Measurements from ENCODE around the gene SPINT2.
"Not testable (repeated sequence)": the region's sequence is repeated elsewhere in the genome, so short reads cannot be mapped to it uniquely, and the experiment has no call there.

Gene SPINT2, protein sequence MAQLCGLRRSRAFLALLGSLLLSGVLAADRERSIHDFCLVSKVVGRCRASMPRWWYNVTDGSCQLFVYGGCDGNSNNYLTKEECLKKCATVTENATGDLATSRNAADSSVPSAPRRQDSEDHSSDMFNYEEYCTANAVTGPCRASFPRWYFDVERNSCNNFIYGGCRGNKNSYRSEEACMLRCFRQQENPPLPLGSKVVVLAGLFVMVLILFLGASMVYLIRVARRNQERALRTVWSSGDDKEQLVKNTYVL

DNA sequence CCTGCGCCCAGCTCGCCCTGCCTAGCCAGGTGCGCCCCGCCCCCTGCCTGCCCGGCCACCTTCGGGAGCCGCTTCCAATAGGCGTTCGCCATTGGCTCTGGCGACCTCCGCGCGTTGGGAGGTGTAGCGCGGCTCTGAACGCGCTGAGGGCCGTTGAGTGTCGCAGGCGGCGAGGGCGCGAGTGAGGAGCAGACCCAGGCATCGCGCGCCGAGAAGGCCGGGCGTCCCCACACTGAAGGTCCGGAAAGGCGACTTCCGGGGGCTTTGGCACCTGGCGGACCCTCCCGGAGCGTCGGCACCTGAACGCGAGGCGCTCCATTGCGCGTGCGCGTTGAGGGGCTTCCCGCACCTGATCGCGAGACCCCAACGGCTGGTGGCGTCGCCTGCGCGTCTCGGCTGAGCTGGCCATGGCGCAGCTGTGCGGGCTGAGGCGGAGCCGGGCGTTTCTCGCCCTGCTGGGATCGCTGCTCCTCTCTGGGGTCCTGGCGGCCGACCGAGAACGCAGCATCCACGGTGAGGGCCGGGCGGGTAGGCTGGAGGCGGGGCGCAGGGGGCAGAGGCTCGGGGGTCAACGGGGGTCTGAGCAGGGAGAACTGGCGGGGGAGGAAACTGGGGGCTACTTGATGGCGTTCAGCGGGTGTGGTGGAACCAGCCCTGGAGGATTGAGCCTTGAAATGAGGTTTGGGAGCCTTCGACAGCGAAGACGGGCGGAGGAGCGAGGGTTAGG lies at the start of gene SPINT2:
SPINT2 (plus strand) TSS at position 88 of the 727 bp plus-strand sequence; CDS start at position 408, 320 bp downstream.
- peak in 1 of 3 experiments; percentile 35 for DNase-seq (ENCODE audit: low read depth in 3 of 3)

DNA sequence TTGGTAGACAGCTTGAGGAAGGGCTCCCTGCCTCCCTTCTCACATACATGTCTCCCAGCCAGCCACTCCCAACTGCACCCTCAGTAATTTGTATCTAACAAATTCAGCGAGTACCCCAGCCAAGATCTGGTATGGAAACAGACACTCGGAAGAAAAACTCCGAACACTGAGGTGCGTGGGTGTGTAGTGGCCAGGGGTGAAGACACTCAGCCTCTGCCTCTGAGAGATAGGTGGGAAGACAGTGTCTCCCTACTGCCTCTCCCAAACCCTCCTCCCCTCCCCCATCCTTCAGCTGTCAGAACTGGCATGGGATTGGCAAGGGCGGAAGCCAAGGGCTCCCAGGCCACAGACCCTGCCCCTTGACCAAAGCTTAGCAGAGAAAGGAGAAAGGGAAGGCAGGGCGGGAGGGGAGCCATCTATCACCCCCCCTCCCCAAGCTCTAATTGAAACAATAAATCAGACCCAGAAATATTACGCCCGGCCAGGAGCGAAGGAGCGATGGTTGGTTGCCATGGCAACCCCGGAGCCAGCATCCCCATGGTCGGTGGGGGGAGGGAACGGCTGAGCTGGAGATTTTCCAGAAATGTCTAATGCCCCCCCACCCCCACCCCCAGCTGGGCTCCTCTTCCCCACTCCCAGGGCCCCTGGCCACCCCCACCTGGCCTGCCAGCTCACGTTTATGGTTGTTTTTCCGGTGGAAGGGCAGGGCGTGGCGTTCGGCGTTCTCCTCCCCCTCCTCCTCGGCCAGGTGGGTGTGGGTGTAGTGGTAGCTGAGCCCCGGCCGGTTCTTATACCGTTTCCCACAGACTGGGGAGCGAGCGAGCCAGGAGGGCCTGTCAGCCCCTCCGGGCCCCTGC lies 47.4 kb upstream of the SPINT2 start:
- DNase-seq (ENCODE audit: low read depth in 3 of 3), result no peak

DNA sequence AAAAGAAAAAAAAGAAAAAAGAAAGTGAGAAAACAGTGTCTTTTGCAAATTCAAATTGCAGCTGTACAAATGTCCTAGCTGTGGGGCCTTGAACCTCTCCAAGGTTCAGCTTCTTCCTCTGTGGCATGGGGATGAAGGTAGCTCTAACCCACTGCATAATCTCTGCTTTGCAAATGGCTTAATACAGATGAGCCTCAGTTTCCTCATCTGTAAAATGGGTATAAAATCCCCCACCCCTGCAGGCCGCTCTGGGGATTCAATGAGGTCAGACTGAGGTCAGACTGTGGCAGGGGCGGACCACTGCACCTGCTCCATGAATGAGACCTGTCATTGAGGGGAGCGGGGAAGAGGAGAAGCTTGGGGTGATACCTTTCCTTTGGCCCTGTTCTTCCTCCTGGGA lies 46.2 kb upstream of the SPINT2 start:
- DNase-seq (ENCODE audit: low read depth in 3 of 3), result no peak

DNA sequence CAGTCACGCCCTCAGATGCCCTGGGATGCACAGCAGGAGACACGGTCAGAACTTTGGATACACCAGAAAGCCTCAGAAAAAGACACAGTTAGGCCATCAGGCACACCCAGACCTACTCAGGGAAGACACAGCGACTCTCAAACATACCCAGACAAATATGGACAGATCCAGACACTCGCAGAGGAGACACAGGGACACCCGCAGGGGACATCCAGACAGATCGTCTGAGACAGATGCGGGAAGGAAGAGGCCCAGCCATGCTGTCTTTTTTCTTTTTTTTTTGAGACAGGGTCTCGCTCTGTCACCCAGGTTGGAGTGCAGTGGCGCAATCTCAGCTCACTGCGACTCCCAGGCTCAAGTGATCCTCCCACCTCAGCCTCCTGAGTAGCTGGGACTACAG lies 45.2 kb upstream of the SPINT2 start:
- DNase-seq (ENCODE audit: low read depth in 3 of 3), result no peak

DNA sequence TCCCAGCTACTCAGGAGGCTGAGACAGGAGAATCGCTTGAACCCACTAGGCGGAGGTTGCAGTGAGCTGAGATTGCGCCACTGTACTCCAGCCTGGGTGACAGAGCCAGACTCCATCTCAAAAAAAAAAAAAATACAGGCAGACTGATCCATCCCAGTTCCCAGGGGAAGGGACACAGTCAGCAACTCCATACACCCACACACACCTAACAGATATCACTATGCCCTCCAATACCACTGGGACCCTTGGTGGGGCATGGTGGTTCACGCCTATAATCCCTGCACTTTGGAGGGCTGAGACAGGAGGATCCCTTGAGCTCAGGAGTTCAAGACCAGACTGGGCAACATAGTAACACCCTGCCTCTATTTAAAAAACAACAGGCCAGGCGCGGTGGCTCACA lies 43.0 kb upstream of the SPINT2 start:
- no peak for DNase-seq (ENCODE audit: low read depth in 3 of 3)

DNA sequence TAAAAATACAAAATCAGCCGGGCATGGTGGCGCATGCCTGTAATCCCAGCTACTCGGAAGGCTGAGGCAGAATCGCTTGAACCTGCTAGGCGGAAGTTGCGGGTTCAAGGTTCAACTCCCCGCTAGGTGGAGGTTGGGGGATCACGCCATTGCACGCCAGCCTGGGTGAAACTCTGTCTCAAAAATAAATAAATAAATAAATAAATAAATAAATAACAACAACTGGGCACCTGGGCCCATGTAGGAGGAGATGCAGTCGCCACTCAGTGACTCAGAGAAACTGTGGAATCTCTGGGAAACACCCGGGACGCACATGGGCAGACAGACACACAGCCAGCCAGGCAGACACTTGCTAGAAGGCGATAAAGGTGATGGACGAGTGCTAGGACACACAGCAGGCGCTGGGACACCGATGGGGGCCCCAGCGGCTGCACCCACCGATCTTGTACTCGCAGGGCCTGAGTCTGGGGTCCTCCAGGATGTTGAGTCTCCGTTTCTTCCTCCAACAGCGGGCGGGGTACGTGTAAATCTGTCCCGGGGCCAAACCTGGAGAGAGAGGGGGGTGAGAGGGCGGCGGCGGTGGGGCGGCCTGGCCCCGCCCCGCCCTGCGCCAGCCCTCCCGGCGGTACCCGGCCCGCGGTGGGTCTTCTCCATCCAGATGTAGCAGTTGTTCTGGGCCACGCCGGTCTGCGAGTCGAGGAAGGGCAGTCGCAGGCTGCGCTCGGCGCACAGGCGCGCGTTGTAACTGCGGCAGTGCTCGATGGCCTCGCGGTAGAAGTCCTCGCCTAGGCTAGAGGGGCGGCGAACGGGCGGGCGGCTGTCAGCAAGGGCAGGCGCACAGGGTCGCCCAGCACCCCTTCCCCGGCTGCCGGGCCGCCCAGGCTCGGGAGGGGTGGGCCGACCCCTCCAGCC lies 42.2 kb upstream of the SPINT2 start:
- DNase-seq (ENCODE audit: low read depth in 3 of 3), result no peak

DNA sequence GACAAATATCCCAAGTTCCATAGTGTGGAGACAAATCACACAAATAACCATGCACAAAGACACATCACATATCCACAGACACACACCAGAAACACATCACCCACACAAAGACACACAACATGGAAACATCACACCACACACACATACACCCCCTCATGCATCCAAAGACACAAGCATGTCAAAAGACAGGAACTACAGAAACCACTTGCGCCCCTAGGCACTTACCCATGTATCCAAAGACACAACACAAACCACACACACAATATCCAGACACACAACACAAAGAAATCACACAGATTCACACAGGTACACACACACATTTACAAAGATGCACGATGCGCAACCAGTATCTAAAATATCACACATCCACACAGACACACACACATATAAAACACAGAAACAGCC lies 41.3 kb upstream of the SPINT2 start:
- DNase-seq (ENCODE audit: low read depth in 3 of 3), result no peak

DNA sequence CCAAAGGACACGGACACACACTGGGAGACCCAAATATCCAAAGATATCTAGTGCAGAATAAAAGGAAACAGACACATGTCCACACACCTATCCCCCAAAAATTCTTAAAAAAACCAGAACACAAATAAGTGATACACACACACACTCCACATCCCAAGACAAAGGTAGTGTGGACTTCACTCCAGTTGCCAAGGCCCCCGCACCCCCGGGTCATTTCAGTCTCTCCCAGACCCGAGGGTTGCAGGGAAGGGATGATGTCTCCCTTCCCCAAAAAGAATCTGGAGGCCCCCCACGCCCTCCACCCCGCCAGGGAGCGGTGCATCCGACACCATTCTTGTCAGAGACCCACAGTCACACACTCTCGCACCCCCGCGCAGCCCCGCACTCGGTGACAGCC lies 40.8 kb upstream of the SPINT2 start:
- DNase-seq (ENCODE audit: low read depth in 3 of 3), result no peak

DNA sequence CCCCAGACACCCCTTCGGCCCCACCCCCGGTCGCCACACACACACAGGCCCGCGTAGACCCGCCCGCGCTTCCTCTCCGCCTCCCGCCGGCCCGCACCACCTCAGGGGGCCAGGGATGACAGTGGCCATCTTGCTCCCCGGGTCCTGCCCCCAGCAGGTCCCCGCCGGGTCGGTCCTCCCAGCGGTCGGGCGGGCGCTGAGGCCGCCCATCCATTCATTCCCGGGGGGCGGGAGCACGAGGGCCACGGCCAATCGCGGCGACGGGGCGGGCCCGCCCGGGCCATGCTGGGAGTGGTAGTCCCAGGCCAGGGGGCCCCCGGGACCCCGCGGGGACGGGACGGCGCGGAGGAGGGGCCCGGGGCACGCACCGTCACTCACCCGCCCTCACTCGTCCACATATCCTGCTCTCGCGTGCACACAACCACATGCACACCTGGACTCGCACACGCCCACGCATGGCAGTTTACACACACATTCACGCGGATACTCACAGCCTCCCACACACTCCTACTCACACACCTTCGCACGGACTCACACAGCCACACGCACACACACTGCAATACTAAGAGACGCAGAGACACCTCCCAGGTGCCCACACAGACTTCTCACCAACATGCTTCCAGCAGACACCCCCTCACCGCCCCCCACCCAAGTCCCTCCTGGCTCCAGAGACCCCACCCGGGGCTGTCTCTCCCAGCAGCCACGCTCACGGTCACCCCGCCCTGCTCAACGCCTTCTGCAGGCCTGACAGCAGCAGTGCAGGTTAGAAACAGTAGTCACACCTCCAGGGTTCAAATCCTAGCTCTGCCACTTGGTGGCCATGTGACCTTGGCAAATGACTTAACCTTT lies 40.1 kb upstream of the SPINT2 start, which contains the start of gene DPF1:
DPF1 (minus strand) TSS at position 209 of the 849 bp plus-strand sequence; CDS start at position 129, 80 bp downstream.
- DNase-seq (ENCODE audit: low read depth in 3 of 3), result peak; percentile 9 to 61 (median 25)

DNA sequence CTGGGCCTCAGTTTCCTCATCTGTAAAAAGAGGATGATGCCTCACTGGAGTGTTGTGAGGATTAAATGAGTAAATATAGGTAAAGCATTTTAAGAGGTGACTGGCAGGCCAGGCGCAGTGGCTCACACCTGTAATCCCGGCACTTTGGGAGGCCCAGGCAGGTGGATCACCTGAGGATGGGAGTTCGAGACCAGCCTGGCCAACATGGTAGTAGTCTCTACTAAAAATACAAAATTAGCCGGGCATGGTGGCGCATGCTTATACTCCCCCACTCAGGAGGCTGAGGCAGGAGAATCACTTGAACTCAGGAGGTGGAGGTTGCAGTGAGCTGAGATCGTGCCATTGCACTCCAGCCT lies 39.5 kb upstream of the SPINT2 start:
- DNase-seq (ENCODE audit: low read depth in 3 of 3), result not testable (repeated sequence)

DNA sequence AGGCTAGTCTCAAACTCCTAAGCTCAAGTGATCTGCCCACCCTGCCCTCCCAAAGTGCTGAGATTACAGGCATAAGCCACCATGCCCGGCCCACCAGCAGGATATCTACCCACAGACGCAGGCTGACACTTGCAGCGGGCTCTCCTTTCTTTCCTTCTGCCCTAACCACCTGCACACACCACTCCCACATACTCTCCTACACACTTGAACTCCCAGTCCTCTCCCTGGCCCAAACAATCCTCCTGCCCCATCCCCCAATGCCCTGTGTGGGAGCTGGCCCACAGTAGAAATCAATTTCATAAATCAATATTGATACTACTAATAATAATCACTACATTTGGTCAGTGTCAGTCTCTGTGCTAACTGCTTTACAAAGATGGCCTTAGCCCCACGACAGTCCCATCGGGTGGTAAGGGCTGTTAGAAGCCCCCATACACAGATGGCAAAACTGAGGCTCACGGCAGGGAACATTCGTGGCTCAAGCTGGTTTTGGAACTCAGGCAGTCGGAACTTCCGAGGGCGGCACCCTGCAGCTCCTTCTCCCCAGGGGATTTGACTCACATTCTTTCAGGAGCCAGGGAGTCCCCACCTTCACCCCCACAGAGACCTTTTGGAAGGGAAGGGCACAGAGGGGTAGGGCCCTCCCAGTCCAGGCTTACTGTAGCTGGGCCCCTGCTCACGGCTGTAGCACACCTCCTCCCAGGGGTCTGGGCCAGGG lies 36.9 kb upstream of the SPINT2 start:
- no peak for DNase-seq (ENCODE audit: low read depth in 3 of 3)

DNA sequence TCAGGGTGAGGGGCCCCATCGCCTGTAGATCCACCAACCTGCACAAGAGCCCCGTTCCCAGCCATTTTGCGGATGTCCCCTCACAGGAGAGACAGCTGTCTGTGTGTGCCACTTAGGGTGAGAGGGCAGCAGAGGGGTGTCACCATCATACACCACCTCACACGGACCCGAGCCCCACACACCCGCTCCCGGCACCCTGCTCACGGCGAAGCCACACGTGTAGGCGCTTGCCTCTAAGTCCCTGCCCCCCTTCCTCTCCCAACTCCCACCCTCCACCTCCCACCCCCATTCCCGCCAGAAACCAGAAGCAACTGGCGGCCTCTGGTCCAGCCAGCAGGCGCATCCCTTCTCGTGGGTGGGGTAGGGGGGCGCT lies 36.4 kb upstream of the SPINT2 start:
- DNase-seq (ENCODE audit: low read depth in 3 of 3), result no peak

DNA sequence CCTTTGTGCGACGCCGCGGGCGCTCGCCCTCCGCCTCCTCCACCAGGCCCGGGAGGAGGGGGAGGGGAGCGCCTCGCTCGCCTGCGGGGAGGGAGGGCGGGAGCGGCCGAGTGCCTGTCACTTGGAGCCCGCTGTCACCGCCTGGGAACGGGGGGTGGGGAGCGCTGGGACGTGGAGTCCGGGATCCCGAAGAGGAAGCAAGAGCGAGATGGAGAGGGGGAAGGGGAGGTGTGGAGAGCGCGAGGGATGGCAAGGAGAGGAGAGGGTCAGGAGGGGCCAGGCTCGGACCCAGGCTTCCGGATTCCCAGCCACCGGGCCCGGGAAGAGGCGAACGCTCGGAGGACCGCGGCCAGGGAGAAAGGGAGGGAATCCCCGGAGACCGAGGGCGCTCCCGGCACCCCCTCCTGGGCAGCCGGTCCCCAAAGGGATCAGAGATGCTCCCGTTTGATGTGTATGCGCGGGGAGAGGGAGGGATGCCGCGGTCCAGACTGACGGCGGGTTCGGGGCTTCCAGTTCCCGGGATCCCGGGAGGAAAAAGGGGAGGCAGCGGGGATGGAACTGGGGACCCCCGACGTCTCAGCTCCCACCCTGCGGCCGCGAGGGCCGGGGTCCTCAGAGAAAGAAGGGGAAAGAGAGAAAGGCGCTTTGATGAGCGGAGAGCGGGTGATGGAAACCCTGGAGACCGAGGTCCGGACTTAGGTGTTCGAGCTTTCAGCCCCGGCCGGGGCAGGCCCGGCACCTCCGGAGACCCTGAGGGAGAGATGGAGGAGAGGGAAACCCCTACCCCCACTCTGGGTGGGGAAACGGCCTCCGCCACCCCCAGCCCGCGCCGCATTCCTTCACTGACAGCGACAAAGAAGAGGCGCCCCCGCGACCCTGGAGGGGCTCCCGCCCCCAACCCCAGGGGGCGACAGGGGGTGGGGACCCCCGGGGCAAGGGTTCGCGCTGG lies 35.6 kb upstream of the SPINT2 start:
- no peak for DNase-seq (ENCODE audit: low read depth in 3 of 3)

DNA sequence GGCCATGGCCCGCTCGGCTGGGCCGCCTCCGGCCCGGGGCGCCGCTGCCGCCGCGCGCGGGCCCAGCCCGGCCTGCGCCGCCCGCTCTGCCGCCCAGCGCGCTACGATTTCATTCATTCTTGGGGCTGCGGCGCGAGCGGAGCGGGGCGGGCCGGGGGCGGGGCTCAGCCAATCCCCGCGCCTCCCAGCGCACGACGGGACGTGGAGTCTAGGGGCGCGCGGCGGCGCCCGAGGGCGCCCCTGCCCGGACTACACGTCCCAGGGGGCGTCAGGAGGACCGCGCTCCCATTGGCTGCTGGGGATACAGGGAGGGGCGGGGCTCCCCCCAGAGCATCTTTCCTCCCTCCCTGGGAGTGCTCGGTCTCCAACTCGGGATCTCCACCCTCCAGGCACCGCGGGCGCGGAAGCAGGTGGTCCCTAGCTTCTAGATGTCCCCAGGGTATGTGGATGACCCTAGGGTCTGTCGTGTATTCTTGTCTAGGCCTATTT lies 34.7 kb upstream of the SPINT2 start:
- DNase-seq (ENCODE audit: low read depth in 3 of 3), result peak; percentile 34 to 78 (median 47)

DNA sequence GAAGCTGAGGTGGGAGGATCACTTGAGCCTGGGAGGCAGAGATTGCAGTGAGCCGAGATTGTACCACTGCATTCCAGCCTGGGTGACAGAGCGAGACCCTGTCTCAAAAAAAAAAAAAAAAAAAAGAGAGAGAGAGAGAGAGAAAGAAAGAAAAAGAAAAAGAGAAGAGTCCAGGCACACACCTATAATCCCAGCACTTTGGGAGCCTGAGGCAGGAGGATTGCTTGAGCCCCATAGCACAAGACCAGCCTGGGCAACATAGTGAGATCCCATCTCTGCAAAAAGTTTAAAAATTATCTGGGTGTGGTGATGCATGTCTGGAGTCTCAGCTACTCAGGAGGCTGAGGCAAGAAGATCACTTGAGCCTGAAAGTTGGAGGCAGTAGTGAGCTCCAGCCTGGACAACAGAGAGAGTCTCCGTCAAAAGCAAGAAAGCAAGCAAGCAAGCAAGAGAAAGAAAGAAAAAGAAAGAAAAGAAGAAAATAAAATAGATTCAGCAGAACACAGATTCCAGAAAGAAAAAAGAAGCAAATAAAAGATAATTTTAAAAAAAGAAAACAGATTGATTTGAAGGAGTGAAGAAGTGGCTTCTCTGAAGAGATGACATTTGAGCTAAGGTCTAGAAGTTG lies 33.8 kb upstream of the SPINT2 start:
- DNase-seq (ENCODE audit: low read depth in 3 of 3), result not testable (repeated sequence)

DNA sequence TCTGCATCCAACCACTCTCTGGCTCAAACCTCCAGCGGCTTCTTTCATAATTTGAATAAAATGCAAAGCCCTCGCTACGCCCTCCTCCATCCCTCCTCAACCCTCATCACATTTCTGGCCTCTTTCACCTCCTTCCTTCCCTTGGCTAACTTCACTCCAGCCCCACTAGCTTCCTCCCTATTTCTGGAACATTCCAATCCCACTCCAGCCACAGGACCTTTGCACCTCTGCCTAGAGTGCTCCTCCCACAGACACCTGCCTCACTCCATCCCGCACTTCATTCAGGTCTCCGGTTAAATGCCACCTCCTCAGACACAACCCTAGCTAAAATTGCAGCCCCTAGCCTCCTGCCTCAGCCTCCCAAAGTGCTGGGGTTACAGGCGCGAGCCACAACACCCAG lies 32.5 kb upstream of the SPINT2 start:
- no peak for DNase-seq (ENCODE audit: low read depth in 3 of 3)

DNA sequence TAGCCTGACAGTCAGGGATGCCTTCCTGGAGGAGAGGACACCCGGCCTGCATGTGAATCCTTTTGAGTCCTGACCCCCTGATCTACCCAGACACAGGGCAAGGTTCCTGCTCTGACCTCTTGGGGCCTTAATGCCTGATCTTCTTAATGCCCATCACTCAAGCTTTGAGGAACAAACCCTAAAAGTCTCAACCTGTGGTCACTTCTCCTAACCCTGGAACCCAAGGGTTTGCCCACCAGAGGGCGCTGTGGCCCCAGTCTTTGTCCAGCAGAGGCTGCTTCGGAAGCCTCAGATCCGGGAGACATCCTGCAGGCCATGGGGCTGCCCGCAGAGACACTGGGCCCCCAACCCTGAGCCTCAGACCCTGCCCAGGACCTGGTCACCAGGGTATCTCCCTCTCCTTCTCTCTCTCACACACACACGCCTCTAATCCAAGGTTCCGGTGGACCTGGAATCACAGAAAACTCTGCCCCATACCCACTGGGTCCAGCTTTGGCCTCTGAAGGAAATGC lies 30.6 kb upstream of the SPINT2 start:
- DNase-seq (ENCODE audit: low read depth in 3 of 3), result peak; percentile 42 to 82 (median 60)

DNA sequence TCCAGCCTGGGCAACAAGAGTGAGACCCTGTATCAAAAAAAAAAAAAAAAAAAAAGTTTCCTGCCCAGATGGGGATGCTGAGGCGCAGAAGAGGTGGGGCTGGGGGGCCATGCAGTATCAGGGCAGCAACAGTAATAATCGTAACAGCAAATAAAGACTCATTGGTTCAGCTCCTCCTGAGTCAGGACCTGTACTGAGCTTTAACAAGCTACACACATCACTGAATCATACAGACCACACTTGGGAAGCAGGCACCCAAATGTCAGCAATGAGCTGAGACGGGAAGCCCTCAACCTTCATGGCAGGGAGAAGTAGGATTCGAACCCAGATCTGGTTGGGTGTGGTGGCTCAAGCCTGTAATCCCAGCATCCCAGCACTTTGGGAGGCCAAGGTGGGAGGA lies 29.8 kb upstream of the SPINT2 start:
- DNase-seq (ENCODE audit: low read depth in 3 of 3), result no peak
